K562 (cell line): ENCODE measurements around the gene TECPR2. TPM values are rescaled to one million over a fixed set of nuclear protein-coding genes. Genes with fewer than 3 reads are reported as not detected.

Experiments used
- DPF2 ChIP-seq: fragments of 450-650 bp; IDR thresholded peaks from 2 replicates; pipeline ENCODE4 v1.6.1; 2016
- MIER1 ChIP-seq: fragments of 450-650 bp; IDR thresholded peaks from 2 replicates; pipeline ENCODE4 v1.6.1; 2016; ENCODE audit warnings: antibody characterized with exemption, mild to moderate bottlenecking, low read depth
- PHB ChIP-seq: fragments of 250-450 bp; sonication (Bioruptor Pico); IDR thresholded peaks from 2 replicates; pipeline ENCODE4 v1.5.0; 2021
- TEAD4 ChIP-seq, 2 experiments: sonication (generic) in 1 of 2; formaldehyde crosslinking in 1 of 2; IDR thresholded peaks; 2 replicates each; pipeline versions ENCODE4 v1.6.1 to v1.8.0; 2012 to 2022; ENCODE audit warnings: borderline replicate concordance in 1 of 2, inconsistent platforms in 1 of 2, low read length in 1 of 2, mild to moderate bottlenecking in 1 of 2, missing genetic modification reagents in 1 of 2
- TOE1 ChIP-seq, 2 experiments: fragments of 450-650 bp in 1 of 2; sonication (generic) in 1 of 2; formaldehyde crosslinking in 1 of 2; IDR thresholded peaks; 2 replicates each; pipeline versions ENCODE4 v1.7.1 to v1.8.0; 2016 to 2022; ENCODE audit warnings: borderline replicate concordance in 2 of 2, mild to moderate bottlenecking in 2 of 2, antibody characterized with exemption in 1 of 2, inconsistent platforms in 1 of 2, low read depth in 1 of 2, missing genetic modification reagents in 1 of 2, moderate library complexity in 1 of 2
- ZFP1 ChIP-seq: fragments of 450-650 bp; formaldehyde crosslinking; IDR thresholded peaks from 2 replicates; pipeline ENCODE4 v1.4.0; 2020; ENCODE audit warnings: mild to moderate bottlenecking, mixed read lengths
- ZFPM2 ChIP-seq: fragments of 250-450 bp; sonication (Bioruptor Pico); IDR thresholded peaks from 2 replicates; pipeline ENCODE4 v1.5.1; 2022; ENCODE audit warnings: mild to moderate bottlenecking
- ZNF165 ChIP-seq: fragments of 250-450 bp; sonication (Bioruptor Pico); IDR thresholded peaks from 2 replicates; pipeline ENCODE4 v1.4.0; 2020; ENCODE audit warnings: borderline replicate concordance
- polyA plus RNA-seq, 8 experiments: library from polyadenylated mRNA; depleted of rRNA in 4 of 8; stranded (reverse) in 5 of 8; unstranded in 3 of 8; fragments of >200 nt; fragmentation: Nextera tagmentation in 2 of 8; fragmentation: Illumina TruSeq in 1 of 8; extraction: Ambion mirVana in 2 of 8; extraction: Trizol in 1 of 8; gene quantifications; 2 replicates each; pipeline versions ENCODE4 v1.2.1 to v1.2.3, GENCODE V29; 2011 to 2014; ENCODE audit warnings: inconsistent platforms in 1 of 8, missing spikeins in 1 of 8
- total RNA-seq, 7 experiments: library from RNA; depleted of rRNA in 6 of 7; stranded (reverse); fragments of >200 nt in 6 of 7; fragmentation: Illumina TruSeq in 2 of 7; extraction: Trizol in 2 of 7; gene quantifications; 2 replicates each; pipeline versions ENCODE4 v1.2.1 to v1.2.3, GENCODE V29; 2011 to 2021; ENCODE audit warnings: low replicate concordance in 1 of 7
- TF ChIP-seq, protein P1 (sequence below), 3 experiments: fragments of 200-800 bp in 1 of 3; fragments of 250-450 bp in 1 of 3; fragments of 450-650 bp in 1 of 3; sonication (Bioruptor Pico) in 1 of 3; sonication (Bioruptor generic) in 1 of 3; formaldehyde crosslinking in 1 of 3; IDR thresholded peaks; 2 replicates each; pipeline versions ENCODE4 v1.6.1 to v1.8.0; 2016 to 2022; ENCODE audit warnings: mild to moderate bottlenecking in 2 of 3, missing genetic modification characterization in 2 of 3, missing compliant biosample characterization in 1 of 3, moderate library complexity in 1 of 3
- TF ChIP-seq, protein P2 (sequence below): fragments of 450-650 bp; formaldehyde crosslinking; IDR thresholded peaks from 2 replicates; pipeline ENCODE4 v1.4.0; 2020; ENCODE audit warnings: mild to moderate bottlenecking, moderate library complexity
- TF ChIP-seq, protein P3 (sequence below): sonication (generic); formaldehyde crosslinking; IDR thresholded peaks from 2 replicates; pipeline ENCODE4 v1.8.1; 2023; ENCODE audit warnings: mild to moderate bottlenecking, missing genetic modification reagents

TECPR2 gene
- total and polyA plus RNA-seq, 9 of the 15 experiments (the other 6 are each of a cell fraction or from before 2014, with no cell fraction given): 0.04 to 3.0 (median 0.83) TPM

DNA sequence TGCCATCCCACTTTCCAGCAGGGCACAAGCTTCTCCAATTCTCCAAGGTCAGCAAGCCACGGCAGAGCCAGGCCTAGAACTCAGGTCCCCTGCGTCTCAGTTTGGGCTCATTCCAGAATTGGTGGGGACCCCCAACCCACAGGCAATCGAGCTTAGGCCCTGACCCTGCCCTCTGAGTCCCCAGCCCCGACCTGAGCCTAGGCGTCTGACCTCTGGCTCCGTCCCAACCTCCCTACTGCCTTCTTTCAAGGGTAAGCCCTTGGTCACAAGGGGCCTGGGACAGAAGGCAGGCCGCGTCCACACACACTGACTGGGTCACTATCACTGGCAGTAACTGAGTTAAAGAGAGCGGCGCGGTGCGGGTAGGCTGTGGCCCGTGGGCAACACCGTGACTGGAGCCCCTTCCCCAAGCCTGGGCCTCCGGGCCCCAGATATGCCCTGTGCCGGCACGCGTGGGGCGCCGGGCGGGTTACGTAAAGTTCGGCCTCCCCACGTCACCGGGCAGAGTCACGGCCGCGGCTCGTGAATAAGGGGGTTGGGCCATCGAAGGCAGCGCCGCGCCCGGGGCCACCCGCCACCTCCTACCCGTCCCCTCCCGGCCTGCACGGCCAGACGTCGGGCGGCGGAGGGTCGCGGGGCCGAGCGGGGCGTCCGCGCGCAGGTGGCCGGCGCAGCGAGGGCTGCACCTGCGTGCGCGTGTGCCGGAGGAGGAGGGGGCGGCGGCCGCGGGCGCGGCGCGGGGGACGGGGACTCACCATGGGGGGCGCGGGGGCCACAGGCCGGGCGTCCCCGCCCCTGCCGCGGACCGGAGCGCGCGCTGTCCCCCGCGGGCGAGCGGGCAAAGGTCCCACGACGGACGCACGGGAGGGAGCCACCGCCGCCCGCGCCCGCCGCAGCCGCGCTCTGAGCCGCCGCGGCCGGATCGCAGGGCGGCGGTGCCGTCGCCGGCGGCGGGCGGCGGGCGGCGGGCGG lies 146.3 kb downstream of the TECPR2 start (continued):
- TF ChIP-seq, protein P1, sequence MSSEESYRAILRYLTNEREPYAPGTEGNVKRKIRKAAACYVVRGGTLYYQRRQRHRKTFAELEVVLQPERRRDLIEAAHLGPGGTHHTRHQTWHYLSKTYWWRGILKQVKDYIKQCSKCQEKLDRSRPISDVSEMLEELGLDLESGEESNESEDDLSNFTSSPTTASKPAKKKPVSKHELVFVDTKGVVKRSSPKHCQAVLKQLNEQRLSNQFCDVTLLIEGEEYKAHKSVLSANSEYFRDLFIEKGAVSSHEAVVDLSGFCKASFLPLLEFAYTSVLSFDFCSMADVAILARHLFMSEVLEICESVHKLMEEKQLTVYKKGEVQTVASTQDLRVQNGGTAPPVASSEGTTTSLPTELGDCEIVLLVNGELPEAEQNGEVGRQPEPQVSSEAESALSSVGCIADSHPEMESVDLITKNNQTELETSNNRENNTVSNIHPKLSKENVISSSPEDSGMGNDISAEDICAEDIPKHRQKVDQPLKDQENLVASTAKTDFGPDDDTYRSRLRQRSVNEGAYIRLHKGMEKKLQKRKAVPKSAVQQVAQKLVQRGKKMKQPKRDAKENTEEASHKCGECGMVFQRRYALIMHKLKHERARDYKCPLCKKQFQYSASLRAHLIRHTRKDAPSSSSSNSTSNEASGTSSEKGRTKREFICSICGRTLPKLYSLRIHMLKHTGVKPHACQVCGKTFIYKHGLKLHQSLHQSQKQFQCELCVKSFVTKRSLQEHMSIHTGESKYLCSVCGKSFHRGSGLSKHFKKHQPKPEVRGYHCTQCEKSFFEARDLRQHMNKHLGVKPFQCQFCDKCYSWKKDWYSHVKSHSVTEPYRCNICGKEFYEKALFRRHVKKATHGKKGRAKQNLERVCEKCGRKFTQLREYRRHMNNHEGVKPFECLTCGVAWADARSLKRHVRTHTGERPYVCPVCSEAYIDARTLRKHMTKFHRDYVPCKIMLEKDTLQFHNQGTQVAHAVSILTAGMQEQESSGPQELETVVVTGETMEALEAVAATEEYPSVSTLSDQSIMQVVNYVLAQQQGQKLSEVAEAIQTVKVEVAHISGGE (CRISPR knock-in tag; IDR thresholded peaks at IDR 0.05): no peak
- TF ChIP-seq TOE1 (IDR thresholded peaks at IDR 0.05; ENCODE audit: borderline replicate concordance) (peak; percentile 41; the same call in 1 of the 2 replicates), TOE1 (CRISPR knock-in tag; IDR thresholded peaks at IDR 0.05; ENCODE audit: borderline replicate concordance, low read depth) (no peak), ZFPM2 (CRISPR knock-in tag) (no peak), PHB (no peak), DPF2 (no peak), ZNF165 (no peak), TEAD4 (IDR thresholded peaks at IDR 0.05; ENCODE audit: low read length) (no peak), TEAD4 (CRISPR knock-in tag; IDR thresholded peaks at IDR 0.05; ENCODE audit: borderline replicate concordance) (no peak), MIER1 (no peak), ZFP1 (CRISPR knock-in tag) (no peak)
- TF ChIP-seq, protein P2, sequence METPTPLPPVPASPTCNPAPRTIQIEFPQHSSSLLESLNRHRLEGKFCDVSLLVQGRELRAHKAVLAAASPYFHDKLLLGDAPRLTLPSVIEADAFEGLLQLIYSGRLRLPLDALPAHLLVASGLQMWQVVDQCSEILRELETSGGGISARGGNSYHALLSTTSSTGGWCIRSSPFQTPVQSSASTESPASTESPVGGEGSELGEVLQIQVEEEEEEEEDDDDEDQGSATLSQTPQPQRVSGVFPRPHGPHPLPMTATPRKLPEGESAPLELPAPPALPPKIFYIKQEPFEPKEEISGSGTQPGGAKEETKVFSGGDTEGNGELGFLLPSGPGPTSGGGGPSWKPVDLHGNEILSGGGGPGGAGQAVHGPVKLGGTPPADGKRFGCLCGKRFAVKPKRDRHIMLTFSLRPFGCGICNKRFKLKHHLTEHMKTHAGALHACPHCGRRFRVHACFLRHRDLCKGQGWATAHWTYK (CRISPR knock-in tag): 0 out of 2 replicates have a peak, but pooled peaks have one; percentile 32
- TF ChIP-seq, protein P3, sequence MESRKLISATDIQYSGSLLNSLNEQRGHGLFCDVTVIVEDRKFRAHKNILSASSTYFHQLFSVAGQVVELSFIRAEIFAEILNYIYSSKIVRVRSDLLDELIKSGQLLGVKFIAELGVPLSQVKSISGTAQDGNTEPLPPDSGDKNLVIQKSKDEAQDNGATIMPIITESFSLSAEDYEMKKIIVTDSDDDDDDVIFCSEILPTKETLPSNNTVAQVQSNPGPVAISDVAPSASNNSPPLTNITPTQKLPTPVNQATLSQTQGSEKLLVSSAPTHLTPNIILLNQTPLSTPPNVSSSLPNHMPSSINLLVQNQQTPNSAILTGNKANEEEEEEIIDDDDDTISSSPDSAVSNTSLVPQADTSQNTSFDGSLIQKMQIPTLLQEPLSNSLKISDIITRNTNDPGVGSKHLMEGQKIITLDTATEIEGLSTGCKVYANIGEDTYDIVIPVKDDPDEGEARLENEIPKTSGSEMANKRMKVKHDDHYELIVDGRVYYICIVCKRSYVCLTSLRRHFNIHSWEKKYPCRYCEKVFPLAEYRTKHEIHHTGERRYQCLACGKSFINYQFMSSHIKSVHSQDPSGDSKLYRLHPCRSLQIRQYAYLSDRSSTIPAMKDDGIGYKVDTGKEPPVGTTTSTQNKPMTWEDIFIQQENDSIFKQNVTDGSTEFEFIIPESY (CRISPR knock-in tag): no peak
